SHP77 (cell line): ENCODE measurements around the gene TIMM22.

ENCODE experiments used
- DNase-seq, 2 experiments: peaks; one replicate each; lab custom pipeline; 2025; lab: John Stamatoyannopoulos, UW

TIMM22 gene

GRCh38 chr17:1022278-1023024, 25.5 kb downstream of the TIMM22 start:
- DNase-seq, result no peak

GRCh38 chr17:1024076-1024475, 27.1 kb downstream of the TIMM22 start:
- DNase-seq, result no peak

GRCh38 chr17:1025733-1026598, 29.0 kb downstream of the TIMM22 start:
- DNase-seq, result no peak

GRCh38 chr17:1026599-1026975, 29.7 kb downstream of the TIMM22 start:
- no peak for DNase-seq

GRCh38 chr17:1027044-1027443, 30.1 kb downstream of the TIMM22 start:
- DNase-seq, result no peak

GRCh38 chr17:1029196-1029921, 32.4 kb downstream of the TIMM22 start:
- DNase-seq, result no peak

- no peak for DNase-seq
Measured at GRCh38 chr17:1029922-1030644, 33.2 kb downstream of the TIMM22 start.

- no peak for DNase-seq
Measured at GRCh38 chr17:1030684-1031532, 34.0 kb downstream of the TIMM22 start.

GRCh38 chr17:1031711-1032110, 34.8 kb downstream of the TIMM22 start:
- DNase-seq, result no peak

- DNase-seq, result no peak
Measured at GRCh38 chr17:1032391-1032790, 35.5 kb downstream of the TIMM22 start.

- no peak for DNase-seq
Measured at GRCh38 chr17:1033503-1033902, 36.6 kb downstream of the TIMM22 start.

- DNase-seq, result no peak
Measured at GRCh38 chr17:1034652-1035210, 37.8 kb downstream of the TIMM22 start.

GRCh38 chr17:1035546-1036170, 38.7 kb downstream of the TIMM22 start:
- DNase-seq, result peak; percentile 20 to 21

- DNase-seq, result no peak
Measured at GRCh38 chr17:1036171-1036844, 39.4 kb downstream of the TIMM22 start.

- DNase-seq, result no peak
Measured at GRCh38 chr17:1036845-1037237, 39.9 kb downstream of the TIMM22 start.

- no peak for DNase-seq
Measured at GRCh38 chr17:1037238-1037879, 40.4 kb downstream of the TIMM22 start.

GRCh38 chr17:1038459-1039122, 41.7 kb downstream of the TIMM22 start:
- no peak for DNase-seq

GRCh38 chr17:1039123-1039507, 42.2 kb downstream of the TIMM22 start:
- no peak for DNase-seq
